RWPE1 (cell line): ENCODE measurements around the gene NKD1.

Source experiments
- CTCF ChIA-PET: fragments of 350-600 bp; sonication (Branson Sonifier 250); formaldehyde crosslinking; extraction: SDS; loops from one replicate; lab custom pipeline; 2021; lab: Yijun Ruan, JAX
- POLR2A ChIA-PET: fragments of 400-600 bp; formaldehyde crosslinking; extraction: SDS; loops from one replicate; lab custom pipeline; 2020; ENCODE audit warnings: antibody characterized with exemption; ENCODE audit not compliant: low non-redundant PET; lab: Yijun Ruan, JAX
- DNase-seq: peaks from one replicate; pipeline ENCODE4 v3.0.0; 2012; ENCODE audit warnings: low spot score
- H3K27ac ChIP-seq: fragments of 450-650 bp; 2 replicates; pipeline ENCODE4 v1.5.1; 2017
- CTCF ChIP-seq: fragments of 450-650 bp; conservative IDR thresholded peaks from 2 replicates; pipeline ENCODE4 v1.5.1; 2017; ENCODE audit warnings: low read depth, mild to moderate bottlenecking

The NKD1 gene

GRCh38 chr16:50697421-50697715 is 149.2 kb downstream of the NKD1 start:
- POLR2A ChIA-PET: no interaction called here
- CTCF ChIA-PET: no interaction called here
- no peak for TF ChIP-seq CTCF
- H3K27ac ChIP-seq: peak overlapping the region; percentile 80
- no peak for DNase-seq

- CTCF ChIA-PET: no interaction called here
- H3K27ac ChIP-seq: peak overlapping the region; percentile 80
- DNase-seq: no peak
- TF ChIP-seq CTCF: no peak
- POLR2A ChIA-PET: no interaction called here
Measured at GRCh38 chr16:50697881-50698767, 149.9 kb downstream of the NKD1 start.
